GM12875 (cell line): ENCODE measurements around the gene LKAAEAR1.

Source experiments
- H3K4me3 ChIP-seq: one replicate; pipeline ENCODE4 v1.5.1; 2011; ENCODE audit warnings: low read depth, low read length, control low read depth
- CTCF ChIP-seq: IDR thresholded peaks from 2 replicates; pipeline ENCODE4 v1.5.1; 2011; ENCODE audit warnings: low read depth, mild to moderate bottlenecking, control low read depth, inconsistent platforms, low read length, moderate library complexity, borderline replicate concordance; ENCODE audit not compliant: insufficient read depth

The LKAAEAR1 gene

GRCh38 chr20:64052987-64053840 is 31.0 kb downstream of the LKAAEAR1 start:
- no peak for TF ChIP-seq CTCF
- no peak overlapping the region for H3K4me3 ChIP-seq

GRCh38 chr20:64052326-64052722 is 31.9 kb downstream of the LKAAEAR1 start:
- TF ChIP-seq CTCF, result no peak
- no peak overlapping the region for H3K4me3 ChIP-seq

DNA sequence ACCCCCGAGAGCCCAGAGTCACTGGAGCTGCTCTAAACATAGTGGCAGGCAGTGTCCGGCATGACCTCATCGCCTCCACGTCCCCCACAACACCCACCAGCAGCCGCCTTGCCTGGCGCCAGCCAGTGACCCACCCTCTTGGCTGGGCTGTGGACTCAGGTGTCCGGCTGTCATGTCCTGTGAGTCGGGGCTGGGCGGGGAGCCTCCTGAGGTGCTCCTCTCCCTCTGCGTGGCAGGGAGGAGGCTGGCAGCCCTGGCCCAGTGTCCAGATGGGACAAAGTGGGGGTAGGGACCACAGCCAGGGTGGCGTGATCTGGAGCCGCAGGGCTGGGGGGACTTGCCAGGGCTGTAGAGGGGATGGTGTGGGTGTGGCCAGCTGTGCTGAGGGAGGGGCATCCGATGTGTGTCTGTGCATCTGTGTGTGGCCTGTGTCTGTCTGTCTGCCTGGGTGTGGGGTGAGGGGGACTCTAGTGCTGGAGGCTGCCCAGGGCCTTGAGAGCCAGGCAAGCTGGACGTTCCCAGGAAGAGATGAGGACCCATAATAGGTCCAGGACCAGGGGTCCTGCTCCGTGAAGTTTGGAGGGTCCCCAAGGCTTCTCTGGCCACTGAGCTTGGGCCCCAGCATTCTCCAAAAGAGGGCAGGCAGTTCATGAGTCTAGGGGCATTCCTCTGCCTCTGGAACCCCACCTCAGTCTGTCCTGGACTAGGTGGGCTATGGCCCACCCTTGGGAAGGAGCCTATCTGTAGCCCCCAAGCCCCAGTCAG is 32.5 kb downstream of the LKAAEAR1 start:
- H3K4me3 ChIP-seq, result no peak overlapping the region
- no peak for TF ChIP-seq CTCF

DNA sequence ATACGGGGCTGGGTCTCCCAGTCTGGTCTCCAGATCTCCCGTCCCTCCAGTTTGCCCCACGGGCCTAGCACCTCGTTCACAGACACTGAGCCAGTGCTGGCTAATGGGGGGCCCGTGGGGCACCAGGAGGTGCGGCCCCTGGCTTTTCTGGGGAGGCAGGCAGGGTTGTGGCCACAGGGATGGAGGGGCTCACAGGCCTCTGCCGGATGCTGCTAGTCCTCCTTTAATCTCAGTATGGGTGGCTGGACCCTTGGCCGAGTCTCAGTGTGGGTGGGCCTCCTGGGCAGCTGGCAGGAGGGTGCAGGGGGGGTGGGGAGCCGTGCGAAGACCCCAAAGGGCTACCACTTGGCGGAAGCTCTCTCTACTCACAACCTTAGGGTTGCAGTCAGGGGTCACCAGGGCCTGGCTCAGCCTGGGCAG is 33.2 kb downstream of the LKAAEAR1 start:
- no peak for TF ChIP-seq CTCF
- H3K4me3 ChIP-seq, result no peak overlapping the region

DNA sequence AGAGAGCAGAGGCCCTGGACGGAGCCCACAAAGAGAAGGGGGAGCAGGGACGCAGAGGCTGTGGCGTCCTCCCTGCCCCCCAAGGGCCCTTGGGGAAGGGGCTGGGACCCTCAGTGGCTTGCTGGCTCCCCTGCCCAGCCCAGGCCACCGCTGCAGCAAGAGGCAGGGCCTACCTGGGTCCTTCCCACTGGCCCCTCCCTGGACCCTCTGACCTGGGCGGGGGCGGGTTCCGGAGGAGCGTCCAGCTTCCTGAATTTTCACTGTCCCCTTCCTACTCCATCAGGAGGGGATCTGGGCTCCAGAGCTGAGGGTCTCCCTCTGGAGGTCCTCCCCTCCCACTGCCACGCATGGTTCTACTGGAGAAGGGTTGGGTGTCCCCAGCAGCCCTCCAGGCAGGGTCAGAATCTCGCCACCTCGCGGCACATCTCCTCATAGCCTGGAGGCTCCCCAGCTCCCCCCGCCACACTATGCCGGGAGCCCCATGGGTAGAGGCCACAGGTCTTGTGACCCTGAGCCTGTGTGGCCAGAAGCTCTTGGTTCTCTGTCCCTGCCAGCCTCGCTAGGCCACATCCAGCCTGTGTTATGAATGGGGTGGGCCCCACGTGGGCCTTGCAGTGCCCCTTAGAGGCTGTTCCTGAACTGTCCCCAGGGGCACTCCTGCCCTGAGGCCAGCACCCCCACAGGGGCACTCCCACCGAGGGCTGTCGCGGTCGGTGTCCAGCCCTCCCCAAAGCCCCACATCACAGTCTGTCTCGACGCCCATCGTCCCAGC is 33.8 kb downstream of the LKAAEAR1 start:
- H3K4me3 ChIP-seq, result no peak overlapping the region
- TF ChIP-seq CTCF, result no peak

- H3K4me3 ChIP-seq, result no peak overlapping the region
- no peak for TF ChIP-seq CTCF
Observed at GRCh38 chr20:64049878-64050260, 34.3 kb downstream of the LKAAEAR1 start.
